Measurements from ENCODE around the gene BTBD10.

Gene BTBD10

GRCh38 chr11:13462901-13463778 lies at the start of gene BTBD10:
Gene BTBD10 (minus strand): TSS chr11:13463222. CDS start chr11:13445124, 18,098 bp downstream.
- DNase-seq (ENCODE audit: low spot score) = peak; percentile 95

DNA sequence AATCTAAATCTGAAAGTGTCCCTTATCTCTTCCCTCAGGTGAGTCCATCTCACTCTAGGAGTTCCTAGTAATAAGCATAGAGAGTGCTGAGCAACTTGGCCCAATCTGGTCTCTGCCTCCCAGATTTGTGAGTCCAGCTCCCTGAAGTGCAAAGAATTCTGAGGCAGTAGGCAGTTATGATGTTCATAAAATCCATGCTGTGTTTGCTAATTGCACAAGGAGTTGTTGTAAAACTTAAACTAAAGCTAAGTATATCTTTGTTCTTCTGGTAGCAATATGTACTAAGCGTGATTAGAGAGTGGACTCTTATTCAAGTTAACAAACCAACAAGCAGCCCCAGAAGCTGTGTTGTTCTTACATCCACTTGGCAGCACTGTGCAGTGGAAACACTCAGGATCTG lies 40.4 kb upstream of the BTBD10 start:
- DNase-seq (ENCODE audit: low spot score) = no peak

DNA sequence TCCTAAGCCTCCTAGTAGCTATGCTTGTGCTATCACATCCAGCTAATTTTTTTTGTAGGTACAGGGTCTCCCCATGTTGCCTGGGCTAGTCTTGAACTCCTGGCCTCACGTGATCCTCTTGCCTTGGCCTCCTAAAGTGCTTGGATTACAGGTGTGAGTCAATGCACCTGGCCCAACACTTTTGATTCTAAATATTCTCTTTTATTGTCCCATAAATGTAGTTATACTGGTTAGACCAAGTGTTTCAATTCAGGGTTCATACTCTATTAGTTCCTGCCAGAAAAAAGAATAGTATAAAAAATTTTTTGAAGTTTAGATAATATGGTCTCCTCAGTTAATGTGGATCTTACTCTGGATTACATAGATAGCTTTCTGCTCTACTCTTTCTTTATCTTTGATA lies 39.5 kb upstream of the BTBD10 start:
- DNase-seq (ENCODE audit: low spot score) = no peak

DNA sequence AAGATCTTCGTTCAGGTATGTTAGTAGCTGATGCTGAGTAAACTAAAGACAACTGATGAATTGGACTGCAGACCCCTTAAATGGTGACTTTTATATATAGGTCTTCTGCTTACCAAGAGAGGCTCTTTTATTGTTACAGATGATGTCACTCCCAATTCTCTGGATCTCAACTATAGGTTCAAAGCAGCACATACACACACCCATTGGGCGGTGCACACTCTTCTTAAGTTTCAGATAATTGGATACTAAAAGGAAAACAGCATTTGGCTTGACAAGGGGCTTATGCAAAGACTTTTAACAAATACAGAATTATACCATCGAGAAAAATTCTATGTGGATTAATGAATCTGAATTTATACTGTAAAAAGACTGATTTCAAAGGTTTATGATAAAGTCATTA lies 32.9 kb upstream of the BTBD10 start, which contains the start of gene PTH:
Gene PTH, minus strand, starts transcription at position 69 of the 400 bp plus-strand sequence. CDS start 3,142 bp downstream, outside the sequence.
- DNase-seq (ENCODE audit: low spot score) = no peak

- no peak for DNase-seq (ENCODE audit: low spot score)
Observed at GRCh38 chr11:13494051-13494450, 31.0 kb upstream of the BTBD10 start.

GRCh38 chr11:13487661-13488030 lies 24.6 kb upstream of the BTBD10 start:
- no peak for DNase-seq (ENCODE audit: low spot score)

- no peak for DNase-seq (ENCODE audit: low spot score)
Observed at GRCh38 chr11:13486926-13487660, 24.1 kb upstream of the BTBD10 start.

- DNase-seq (ENCODE audit: low spot score) = no peak
Observed at GRCh38 chr11:13480198-13480597, 17.2 kb upstream of the BTBD10 start.

- DNase-seq (ENCODE audit: low spot score) = no peak
Observed at GRCh38 chr11:13479688-13480087, 16.7 kb upstream of the BTBD10 start.

DNA sequence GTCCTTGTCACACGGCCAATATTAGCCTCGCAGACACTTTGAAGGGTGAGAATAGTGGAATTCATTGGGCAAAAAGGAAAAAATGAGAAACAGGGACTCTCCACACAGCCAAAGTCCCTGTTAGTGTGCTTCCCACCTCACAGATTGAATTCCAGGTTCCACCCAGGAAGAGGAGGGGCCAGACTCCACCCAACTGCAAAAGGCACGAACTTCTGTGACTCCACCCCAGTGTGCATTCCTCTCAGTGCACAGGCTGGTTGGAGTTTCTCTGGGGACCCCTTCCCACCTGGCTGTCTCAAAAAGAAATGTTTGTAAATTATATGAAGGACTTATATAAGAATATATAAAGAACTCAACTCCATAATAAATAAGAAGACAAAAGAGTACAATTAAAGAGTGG lies 12.1 kb upstream of the BTBD10 start:
- DNase-seq (ENCODE audit: low spot score) = no peak

DNA sequence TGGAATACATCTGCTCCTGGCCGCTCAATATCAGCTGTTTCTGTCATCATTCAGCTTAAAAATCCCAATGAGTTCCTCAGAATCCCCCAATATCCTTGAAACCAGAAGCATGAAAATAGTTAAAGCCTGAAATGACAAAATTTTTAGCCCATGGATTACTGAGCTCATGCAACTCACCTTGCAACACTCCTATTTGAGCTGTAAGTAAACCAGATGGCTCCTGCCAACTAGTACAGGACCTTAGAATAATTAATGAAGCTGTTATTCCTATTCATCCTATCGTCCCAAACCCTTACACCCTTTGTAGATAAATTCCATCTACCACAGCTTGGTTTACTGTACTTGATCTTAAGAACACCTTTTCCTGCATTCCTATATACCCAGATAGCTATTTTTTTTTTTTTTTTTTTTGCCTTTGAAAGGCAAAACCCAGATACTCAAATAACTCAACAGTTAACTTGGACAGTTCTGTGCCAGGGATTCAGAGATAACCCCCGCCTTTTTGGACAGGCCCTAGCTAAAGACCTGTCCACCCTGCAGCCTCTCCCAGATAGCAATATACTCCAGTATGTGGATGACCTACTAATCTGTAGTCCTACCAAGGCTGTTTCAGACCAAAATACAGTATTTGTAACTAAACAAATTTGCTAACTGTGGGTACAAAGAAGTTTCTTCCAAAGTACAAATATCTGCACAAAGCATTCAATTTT lies 10.1 kb upstream of the BTBD10 start:
- DNase-seq (ENCODE audit: low spot score) = no peak

DNA sequence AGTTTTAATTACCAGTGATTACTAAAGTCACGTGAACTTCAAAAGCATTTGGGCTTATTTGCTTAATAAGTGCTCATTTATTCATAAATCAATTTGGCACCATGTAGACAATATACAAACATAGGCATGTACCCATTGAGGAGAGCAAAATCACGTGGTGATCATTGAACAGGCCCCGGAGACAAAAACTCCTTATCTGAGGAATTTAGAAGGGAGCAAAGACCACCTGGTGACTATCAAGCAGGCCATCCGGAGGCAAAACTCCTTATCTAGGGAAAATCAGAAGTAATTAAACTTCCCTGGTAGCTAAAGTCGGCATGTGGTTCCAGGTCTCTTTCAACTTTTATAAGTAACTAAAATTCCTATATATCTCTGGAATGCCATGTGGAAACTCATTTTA lies 5.7 kb upstream of the BTBD10 start:
- DNase-seq (ENCODE audit: low spot score) = no peak

DNA sequence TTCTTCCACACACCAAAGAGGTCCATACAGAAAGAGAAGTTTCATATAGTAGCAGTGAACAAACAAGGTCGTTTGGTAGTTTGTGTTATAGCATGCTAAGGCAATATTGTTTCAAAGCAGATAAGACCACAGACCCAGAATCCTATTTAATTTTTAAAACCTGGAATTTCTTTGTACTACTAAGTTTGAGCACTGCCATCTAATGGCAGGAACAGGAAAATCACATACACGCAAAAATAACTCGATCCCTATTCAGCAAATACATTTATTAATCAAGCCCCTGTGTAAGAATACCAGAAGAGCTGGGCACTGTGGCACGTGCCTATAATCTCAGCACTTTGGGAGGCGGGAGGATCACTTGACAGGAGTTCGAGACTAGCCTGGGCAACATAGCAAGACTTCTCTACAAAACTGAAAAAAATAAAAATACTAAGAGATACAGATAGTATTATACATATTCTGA lies 2.9 kb upstream of the BTBD10 start:
- DNase-seq (ENCODE audit: low spot score) = peak; percentile 58

- DNase-seq (ENCODE audit: low spot score) = no peak
Observed at GRCh38 chr11:13463779-13464290, 813 bp upstream of the BTBD10 start.

GRCh38 chr11:13462311-13462900 lies 616 bp downstream of the BTBD10 start:
- DNase-seq (ENCODE audit: low spot score) = peak; percentile 66

DNA sequence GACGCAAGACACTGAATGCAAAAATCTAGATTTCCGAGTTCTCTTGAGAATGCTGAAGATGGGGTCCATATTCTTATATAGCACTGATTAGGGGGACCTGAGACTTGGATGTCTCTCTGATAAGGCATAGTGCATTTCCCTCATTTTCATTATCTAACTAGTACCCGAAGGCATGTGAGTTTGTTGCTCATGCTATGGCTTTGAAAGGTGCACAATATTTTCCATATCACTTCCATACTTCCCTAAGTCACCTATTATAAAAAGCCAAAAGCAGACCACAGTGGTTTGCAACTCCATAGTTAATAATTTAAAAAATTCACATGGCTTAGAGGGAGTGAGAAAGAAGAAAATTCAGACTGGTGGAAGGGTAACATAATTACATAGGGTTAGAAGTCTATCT lies 1.7 kb downstream of the BTBD10 start:
- DNase-seq (ENCODE audit: low spot score) = no peak

- no peak for DNase-seq (ENCODE audit: low spot score)
Observed at GRCh38 chr11:13450832-13451397, 12.1 kb downstream of the BTBD10 start.

DNA sequence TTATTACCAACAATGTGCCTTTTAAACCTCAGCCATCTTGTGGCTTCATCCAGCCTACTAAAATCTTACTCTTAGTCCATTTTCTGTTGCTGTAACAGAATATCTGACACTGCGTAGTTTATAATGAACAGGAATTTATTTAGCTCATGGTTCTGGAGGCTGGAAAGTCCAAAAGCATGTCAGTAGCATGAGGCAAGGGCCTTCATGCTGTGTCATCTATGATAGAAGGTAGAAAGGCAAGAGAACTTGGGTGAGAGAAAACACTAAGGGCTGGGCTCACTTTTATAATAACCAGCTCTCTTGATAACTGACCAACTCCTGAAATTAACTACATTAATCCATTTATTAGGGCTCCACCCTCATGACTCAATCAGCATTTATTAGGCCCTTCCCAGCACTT lies 13.5 kb downstream of the BTBD10 start:
- DNase-seq (ENCODE audit: low spot score) = no peak

- no peak for DNase-seq (ENCODE audit: low spot score)
Observed at GRCh38 chr11:13448876-13449275, 14.1 kb downstream of the BTBD10 start.

DNA sequence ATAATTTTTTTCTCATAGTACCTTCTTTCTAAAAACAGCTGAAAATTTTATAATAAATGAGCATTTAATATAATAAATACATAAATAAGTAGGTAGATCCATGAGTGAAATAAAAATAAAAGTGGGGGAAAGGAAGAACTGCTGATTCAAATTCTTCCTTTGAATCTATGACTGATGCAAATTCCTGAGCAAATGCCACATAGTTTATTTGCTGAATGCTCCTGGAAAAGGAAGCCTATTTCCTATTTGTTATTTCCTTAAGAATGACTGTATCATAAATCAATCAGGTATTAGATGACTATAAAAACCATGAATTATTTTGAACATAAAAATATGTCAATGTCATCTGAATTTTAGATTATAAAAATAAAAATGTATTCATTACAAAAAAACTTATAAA lies 16.6 kb downstream of the BTBD10 start:
- no peak for DNase-seq (ENCODE audit: low spot score)

DNA sequence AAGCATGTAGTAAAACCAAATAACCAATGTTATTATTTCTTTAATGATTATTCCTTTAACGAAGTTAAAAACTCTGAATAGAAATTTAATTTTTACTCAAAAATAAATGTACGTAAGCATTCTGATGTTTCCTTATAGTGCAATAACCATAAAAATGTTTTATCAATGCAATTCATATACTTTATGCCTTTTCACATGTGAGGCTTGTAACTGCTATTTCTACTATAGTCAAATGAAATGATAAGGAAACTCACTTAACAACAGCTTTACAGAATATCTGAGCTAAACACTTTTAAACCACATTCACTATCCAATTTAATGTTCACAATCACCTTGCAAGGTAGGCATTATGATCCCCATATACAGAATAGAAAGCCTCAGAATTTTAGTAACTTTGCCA lies 17.4 kb downstream of the BTBD10 start:
- no peak for DNase-seq (ENCODE audit: low spot score)
